Measurements from ENCODE around the gene MAP7D3. TPM values are rescaled to one million over a fixed set of nuclear protein-coding genes. Genes with fewer than 3 reads are reported as not detected.

Gene MAP7D3
- total and polyA plus RNA-seq, 10 of the 15 experiments (the other 5 are each of a cell fraction or from before 2014, with no cell fraction given) = 9.1 to 24.0 (median 11.0) TPM

DNA sequence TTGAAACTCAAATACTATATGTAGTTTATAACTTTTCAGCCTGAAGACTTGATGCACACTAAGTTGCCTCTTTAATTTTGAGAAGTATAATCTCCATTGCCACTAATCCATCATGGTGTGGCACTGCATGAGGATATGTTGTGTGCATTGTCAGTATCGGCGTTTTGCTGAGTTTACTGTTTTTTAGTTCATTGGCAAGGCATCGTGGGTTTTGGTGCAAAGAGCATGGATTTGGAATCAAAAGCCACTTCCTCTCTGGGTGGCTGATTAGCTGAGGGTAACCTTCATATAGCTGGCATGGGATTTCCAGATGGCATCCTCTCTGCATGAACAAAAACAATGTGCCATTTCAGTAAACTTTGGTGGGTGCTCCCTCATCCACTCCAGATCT lies 65.2 kb downstream of the MAP7D3 start:
- intact Hi-C loops (cut with micrococcal nuclease; ENCODE audit: unreplicated experiment) = no loop called here
- ChIA-PET POLR2A (no interaction called here), SMC1A (ENCODE audit: uncharacterized antibody, unreplicated experiment) (no interaction called here), CTCF (interaction anchor here (0.6 to 1.5 kb wide), 2 partner anchors 17 to 158 kb away, joined by 3 read pairs; no protein-coding TSS in a partner anchor), RAD21 (ENCODE audit: unreplicated experiment) (no interaction called here)
- no peaks in the 10 kb centered on the region for H3K4me1 ChIP-seq (ENCODE audit: control insufficient read depth, insufficient read depth, low read length)
- no peak overlapping the region for H3K27ac ChIP-seq (ENCODE audit: control insufficient read depth, insufficient read depth)
- BruUV-seq (replicated peaks) = no TSS peak
- H3K27me3 ChIP-seq (replicated peaks in 1 of 2; ENCODE audit: control insufficient read depth in 2 of 2, insufficient read depth in 2 of 2, low read length in 1 of 2) = peaks cover 0 to 2% of the 10 kb centered on the region in 2 experiments; a peak in 1 of 4 replicates
- DNase-seq (ENCODE audit: low read depth, low spot score) (no peak), ATAC-seq (no peak), FAIRE-seq (no peak)
- no peak overlapping the region for H2AFZ ChIP-seq (ENCODE audit: control insufficient read depth, low read depth, low read length)
- no peak overlapping the region for H3K9ac ChIP-seq (ENCODE audit: control insufficient read depth, insufficient read depth, low read length)
- no peaks in the 10 kb centered on the region for H3K36me3 ChIP-seq (ENCODE audit: control insufficient read depth in 2 of 2, insufficient read depth in 2 of 2, low read length in 1 of 2)
- no peak overlapping the region for H3K4me2 ChIP-seq (ENCODE audit: control insufficient read depth, insufficient read depth)
- 48% methylated on average over 3 of the region's 3 CpGs for WGBS (ENCODE audit: insufficient coverage, insufficient replicate concordance, low lambda C conversion rate, missing lambda C conversion rate)
- H3K4me3 ChIP-seq = no peak overlapping the region
- H3K9me3 ChIP-seq (replicated peaks; ENCODE audit: control insufficient read depth, insufficient read depth, low read length) = no peaks in the 10 kb centered on the region
- H3K79me2 ChIP-seq (ENCODE audit: control insufficient read depth, insufficient read depth, low read length) = no peaks in the 10 kb centered on the region
- no peak for TF ChIP-seq RBBP5 (conservative IDR thresholded peaks at IDR 0.05)
- no peak for TF ChIP-seq NR2F1 (conservative IDR thresholded peaks at IDR 0.05)
- no peak for TF ChIP-seq SIN3A (IDR thresholded peaks at IDR 0.05; ENCODE audit: low read depth, low read length)
- no peak for TF ChIP-seq NRF1 (conservative IDR thresholded peaks at IDR 0.05; ENCODE audit: low read depth, low read length)
- no peak for TF ChIP-seq SREBF1 (IDR thresholded peaks at IDR 0.05; ENCODE audit: low read length)
- TF ChIP-seq MYC (IDR thresholded peaks at IDR 0.05; ENCODE audit: insufficient read depth, insufficient read length, insufficient replicate concordance, low read length, severe bottlenecking) = no peak
- TF ChIP-seq CBX3 (IDR thresholded peaks at IDR 0.05; ENCODE audit: borderline replicate concordance, low read depth) = no peak
- no peak for TF ChIP-seq ATF7 (IDR thresholded peaks at IDR 0.05; ENCODE audit: low read depth)
- no peak for TF ChIP-seq MEF2A (IDR thresholded peaks at IDR 0.05; ENCODE audit: insufficient read depth, low read depth, low read length)
- TF ChIP-seq ZNF217 (IDR thresholded peaks at IDR 0.05) = no peak
- TF ChIP-seq EED (IDR thresholded peaks at IDR 0.05; ENCODE audit: low read depth) = no peak
- TF ChIP-seq CBX5 (IDR thresholded peaks at IDR 0.05; ENCODE audit: low read depth) = no peak
- no peak for TF ChIP-seq ZNF24 (IDR thresholded peaks at IDR 0.05)
- TF ChIP-seq, protein P1, sequence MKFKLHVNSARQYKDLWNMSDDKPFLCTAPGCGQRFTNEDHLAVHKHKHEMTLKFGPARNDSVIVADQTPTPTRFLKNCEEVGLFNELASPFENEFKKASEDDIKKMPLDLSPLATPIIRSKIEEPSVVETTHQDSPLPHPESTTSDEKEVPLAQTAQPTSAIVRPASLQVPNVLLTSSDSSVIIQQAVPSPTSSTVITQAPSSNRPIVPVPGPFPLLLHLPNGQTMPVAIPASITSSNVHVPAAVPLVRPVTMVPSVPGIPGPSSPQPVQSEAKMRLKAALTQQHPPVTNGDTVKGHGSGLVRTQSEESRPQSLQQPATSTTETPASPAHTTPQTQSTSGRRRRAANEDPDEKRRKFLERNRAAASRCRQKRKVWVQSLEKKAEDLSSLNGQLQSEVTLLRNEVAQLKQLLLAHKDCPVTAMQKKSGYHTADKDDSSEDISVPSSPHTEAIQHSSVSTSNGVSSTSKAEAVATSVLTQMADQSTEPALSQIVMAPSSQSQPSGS (IDR thresholded peaks at IDR 0.05; ENCODE audit: low read length) = no peak
- TF ChIP-seq ZNF274 (IDR thresholded peaks at IDR 0.05; ENCODE audit: insufficient read depth, insufficient read length) = no peak
- H4K20me1 ChIP-seq (ENCODE audit: control insufficient read depth, insufficient read depth) = no peaks in the 10 kb centered on the region
- in situ Hi-C loops (cut with MboI) = no loop called here

Data from GM12878 (cell line).